Activated CD4-positive, CD25-positive, alpha-beta regulatory T cell treated with anti-CD3 and anti-CD28 coated beads, Interleukin-2, amount 50 U/mL, for 16 hours (primary cell): ENCODE results near the gene FFAR1.
"Not testable (repeated sequence)": the region's sequence is repeated elsewhere in the genome, so short reads cannot be mapped to it uniquely, and the experiment has no call there.

ENCODE experiments used
- DNase-seq: peaks from one replicate; pipeline ENCODE4 v3.0.0-alpha.2; 2020; ENCODE audit warnings: low read depth, low spot score

The FFAR1 gene

DNA sequence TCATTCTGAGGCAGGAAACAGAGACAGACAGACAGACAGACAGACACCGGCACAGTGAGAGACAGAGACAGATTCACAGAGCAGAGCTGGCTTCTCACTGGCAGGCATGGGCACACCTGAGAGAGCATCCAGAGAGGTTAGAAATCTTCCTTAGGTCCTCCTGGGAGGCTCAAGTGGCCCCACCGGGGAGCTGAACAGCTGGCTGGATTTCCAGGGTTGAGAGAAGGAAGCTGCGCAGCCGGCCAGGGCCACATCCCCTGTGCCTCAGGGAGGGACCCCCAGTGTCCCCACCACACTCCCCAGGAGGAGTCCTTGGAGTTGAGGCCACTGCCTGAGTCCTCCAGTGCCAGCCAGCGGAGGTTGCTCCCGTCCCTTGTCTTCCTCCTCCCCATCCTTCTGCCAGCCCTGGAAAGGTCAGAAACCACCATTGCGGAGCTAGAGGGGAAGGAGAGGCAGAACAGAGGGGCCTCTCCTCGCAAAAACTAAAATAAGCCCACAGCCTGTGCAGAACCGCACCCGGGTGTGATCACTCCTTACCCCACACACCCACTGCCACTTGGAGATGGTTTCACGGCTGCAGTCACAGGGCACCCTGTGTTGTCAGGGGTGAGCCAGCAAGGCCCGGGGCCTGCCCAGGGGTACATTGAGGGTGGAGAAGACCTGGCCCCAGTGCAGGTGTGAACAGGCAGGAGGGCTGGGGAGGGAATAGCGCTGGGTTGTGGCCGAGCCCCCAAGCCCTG, 14.7 kb downstream of the FFAR1 start:
- DNase-seq, result no peak

DNA sequence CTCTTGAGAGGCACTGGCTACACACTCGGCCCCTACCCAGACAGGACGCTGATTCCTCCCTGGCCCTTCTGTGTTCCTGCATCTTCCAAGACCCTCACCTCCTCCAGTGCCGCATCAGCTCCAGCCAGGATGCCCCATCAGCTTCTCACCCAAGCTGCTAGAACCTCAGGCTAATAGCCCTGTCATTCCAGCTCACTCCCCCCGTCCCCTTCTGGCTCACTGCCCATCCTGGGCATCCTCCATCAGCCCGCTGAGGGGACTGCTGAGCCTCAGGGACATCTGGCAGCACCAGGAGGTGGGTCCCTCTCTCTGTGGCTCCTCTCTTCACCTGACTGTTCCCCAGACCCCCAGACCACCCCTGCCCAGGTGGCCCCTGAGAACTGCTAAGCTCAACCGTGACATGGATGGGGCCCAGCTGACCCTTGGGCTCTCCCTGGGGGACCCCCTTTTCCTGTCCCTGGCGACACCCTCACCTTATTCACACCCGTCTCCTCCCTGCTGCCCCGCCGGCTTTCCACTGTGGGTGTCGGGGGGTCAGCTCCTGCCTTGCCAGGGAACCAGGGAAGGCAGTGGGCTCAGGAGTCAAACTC, 15.4 kb downstream of the FFAR1 start:
- no peak for DNase-seq

DNA sequence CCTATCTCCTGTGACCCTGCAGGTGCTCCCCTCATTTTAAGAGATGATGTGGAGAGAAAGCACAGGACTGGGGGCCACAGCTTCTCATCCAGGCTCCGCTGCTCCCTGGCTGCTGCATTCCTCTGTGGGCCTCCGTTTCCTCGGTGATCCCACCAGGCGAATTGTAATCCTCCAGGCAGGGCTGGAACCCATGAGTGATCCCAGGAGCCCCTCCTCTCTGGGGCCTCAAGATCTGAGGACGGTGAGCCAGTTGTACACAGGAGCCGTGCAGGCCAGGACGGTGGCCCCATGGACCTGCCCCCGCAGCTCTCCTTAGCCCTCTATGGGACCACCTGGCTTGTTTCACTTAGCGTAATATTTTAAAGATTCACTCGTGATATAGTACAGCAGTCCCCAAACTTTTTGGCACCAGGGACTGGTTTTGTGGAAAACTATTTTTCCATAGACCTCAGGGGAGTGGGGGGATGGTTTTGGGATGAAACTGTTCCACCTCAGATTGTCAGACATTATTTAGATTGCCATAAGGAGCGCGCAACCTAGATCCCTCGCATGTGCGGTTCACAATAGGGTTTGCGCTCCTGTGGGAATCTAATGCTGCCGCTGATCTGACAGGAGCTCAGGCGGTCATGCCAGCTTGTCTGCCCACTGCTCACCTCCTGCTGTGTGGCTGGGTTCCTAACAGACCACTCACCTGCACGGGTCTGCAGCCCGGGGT, 16.2 kb downstream of the FFAR1 start:
- DNase-seq, result no peak

DNA sequence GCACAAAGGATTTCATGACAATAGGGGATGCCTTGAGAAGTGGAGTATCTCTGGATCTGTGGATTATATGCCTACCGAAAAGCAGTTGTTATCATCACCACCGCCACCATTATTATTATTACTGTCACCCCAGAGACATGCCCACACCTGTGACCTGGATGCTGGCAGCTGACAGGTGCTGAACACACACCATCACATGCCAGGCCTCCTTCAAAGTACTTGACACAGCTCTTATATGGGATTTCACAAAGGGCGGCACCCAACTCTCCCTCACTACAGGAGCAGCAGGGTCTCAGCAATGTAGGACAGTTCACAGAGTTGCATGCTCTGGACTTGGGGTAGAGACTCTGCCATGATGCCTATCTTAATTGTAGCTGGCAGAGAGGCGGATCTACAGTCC, 17.6 kb downstream of the FFAR1 start:
- no peak for DNase-seq

DNA sequence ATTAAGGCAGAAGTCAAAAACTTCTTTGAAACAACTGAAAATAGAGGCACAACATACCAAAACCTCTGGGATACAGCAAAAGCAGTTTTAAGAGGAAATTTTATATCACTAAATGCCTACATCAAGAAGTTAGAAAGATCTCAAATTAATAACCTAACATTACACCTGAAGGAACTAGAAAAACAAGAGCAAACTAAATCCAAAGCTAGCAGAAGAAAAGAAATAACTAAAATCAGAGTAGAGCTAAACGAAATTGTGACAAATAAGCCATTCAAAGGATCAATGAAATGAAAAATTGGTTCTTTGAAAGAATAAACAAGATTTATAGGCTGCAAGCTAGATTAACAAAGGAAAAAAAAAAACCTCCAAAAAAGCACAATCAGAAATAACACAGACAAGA, 20.7 kb downstream of the FFAR1 start:
- DNase-seq, result no peak

DNA sequence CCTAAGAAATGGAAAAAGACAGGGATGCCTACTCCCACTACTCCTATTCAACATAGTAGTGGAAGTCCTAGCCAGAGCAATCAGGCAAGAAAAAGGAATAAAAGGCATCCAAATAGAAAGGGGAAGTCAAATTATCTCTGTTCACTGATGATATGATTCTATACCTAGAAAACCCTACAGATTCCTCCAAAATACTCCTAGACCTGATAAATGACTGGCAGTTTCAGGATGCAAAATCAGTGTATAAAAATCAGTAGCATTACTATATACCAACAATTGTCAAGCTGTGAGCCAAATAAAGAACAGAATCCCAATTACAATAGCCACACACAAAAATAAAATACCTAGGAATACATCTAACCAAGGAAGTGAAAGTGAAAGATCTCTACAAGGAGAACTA, 21.8 kb downstream of the FFAR1 start:
- no peak for DNase-seq

DNA sequence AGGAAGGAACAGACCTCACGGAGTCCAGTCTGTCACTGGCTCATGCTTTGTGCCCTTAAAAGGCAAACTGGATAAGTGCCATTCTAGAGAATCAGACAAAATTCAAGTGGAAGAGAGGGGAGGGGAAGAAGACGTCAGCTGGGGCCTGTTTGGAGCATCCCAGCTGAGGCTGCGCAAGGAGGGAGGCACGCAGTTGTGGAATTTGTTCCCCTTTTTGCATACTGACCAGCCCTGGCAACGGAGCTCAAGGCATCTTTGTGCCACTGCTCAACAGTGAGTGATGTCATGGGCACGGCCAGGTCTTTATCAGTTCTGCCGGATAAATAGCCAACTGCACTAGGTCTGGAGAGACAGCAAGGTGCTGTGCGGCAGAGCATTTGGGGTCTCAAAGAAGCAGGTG, 23.0 kb downstream of the FFAR1 start, which contains the start of gene GPR42:
TSS of gene GPR42 (plus strand) at position 347 of the 400 bp plus-strand sequence. CDS start 292 bp downstream, outside the sequence.
- no peak for DNase-seq

DNA sequence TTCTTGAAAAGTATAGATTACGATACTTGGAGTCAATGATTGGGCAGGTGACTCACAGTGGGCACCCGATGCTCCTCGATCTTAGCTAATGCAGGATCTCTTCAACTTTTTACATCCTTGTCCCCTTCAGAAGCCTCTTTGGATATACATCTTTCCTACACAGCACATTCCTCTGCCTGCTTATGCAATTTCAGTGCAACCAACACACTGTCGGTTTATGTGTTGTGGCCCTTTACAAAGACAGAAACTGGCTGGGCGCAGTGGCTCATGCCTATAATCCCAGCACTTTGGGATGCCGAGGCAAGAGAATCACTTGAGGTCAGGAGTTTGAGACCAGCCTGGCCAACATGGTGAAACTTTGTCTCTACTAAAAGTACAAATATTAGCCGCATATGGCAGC, 25.8 kb downstream of the FFAR1 start:
- DNase-seq, result no peak

DNA sequence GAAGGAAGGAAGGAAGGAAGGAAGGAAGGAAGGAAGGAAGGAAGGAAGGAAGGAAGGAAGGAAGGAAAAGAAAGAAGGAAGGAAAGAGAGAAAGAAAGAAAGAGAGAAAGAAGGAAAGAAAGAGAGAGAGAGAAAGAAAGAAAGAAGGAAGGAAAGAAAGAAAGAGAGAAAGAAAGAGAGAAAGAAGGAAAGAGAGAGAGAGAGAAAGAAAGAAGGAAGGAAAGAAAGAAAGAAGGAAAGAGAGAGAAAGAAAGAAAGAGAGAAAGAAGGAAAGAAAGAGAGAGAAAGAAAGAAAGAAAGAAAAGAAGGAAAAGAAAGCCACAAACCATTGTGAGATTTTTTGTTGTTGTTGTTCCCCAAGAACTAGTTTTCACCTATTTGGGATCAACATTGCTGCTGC, 26.3 kb downstream of the FFAR1 start:
- DNase-seq, result not testable (repeated sequence)

DNA sequence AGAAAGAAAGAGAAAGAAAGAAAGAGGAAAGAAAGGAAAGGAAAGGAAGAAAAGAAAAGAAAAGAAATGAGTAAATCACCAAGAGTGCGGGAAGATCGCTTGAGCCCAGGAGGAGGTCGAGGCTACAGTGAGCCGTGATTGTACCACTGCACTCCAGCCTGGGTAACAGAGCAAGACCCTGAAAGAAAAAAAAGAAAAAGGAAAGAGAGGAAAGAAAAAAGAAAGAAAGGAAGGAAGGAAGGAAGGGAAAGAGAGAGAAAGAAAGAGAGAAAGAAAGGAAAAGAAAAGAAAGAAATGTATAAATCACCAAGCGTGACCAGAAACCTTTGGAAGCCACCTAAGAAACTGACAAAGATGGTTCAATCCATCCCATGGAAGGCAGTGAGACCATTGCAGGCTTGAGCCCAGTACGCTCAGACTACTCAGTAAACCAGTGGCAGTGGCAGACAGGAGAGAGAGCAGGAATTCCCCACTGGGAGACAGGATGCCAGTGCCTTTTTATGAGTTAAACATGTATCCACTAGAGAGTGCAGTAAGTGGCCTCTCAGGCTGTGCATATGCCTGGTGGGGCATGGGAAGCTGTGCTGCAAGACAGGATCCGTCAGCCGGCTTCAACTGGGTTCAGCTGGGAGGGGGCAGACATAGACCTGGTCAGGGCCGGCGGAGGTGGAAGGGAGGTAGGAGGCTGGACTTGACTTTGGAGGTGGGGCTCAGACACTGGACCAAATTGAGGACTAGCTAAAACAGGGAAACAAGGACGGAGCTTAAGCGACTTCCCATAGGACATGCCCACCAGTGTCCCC, 28.0 kb downstream of the FFAR1 start:
- no peak for DNase-seq

DNA sequence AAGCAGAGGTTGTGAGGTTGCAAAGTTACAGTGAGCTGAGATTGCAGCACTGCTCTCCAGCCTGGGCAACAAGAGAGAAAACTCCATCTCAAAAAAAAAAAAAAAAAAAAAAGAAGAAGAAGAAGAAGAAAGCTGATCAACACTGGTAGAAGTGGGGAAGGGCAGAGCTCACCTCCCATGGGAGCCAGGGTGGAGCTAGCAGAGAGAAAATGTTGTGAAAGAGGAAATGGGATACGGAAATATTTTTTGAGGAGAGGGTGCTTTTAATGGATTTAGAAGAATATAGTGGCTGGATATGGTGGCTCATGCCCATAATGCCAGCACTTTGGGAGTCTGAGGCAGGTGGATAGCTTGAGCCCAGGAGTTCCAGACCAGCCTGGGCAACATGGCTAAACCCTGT, 30.0 kb downstream of the FFAR1 start:
- no peak for DNase-seq

DNA sequence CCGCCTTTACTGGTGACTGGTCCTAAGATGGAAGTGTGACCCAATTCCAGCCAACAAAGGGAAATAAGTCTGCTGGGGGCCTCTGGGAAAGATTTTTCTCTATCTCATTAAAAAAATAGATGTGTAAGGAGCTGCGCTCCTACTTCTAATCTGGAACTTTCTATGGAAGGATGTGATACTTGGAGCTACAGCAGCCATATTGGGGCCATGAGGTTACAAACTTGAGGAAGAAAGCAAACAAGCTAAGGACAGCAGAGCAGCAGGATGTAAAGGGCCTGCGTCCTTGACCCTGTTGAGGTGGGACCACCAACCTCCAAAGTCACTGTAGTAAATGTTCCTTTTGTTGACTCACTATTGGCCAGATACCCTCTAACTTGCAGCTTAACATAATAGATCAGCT, 30.7 kb downstream of the FFAR1 start:
- no peak for DNase-seq

DNA sequence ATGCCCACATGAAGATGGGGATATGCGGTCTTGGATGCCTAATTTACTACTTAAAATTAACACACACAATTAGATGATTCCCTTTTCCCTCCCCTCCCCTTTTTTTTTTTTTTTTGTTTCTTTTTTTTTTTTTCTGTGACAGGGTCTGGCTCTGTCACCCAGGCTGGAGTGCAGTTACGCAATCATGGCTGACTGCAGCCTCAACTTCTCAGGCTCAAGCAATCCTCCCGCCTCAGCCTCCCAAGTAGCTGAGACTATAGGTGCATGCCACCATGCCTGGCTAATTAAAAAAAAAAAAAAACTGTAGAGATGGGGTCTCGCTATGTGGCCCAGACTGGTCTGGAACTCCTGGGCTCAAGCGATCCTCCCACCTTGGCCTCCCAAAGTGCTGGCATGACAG, 31.8 kb downstream of the FFAR1 start:
- not testable (repeated sequence) for DNase-seq

DNA sequence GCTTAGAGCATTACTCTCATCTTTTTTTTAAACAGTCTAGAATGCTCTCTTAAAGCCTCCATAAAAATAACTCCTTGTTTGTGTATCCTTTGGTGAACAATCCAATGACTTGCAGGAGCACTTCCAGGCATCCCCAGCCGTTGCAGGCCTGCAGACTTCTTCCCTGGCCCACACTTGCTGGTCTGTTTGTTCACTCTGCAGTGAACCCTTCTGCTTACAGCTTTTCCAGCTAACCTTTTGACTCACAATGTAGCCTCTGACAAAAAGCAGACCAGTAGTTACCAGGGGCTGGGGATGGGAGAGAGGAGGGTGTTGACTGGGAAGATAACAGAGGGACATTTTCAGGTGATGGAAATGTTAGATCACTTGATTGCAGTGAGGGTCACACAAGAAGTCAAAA, 32.3 kb downstream of the FFAR1 start:
- no peak for DNase-seq

DNA sequence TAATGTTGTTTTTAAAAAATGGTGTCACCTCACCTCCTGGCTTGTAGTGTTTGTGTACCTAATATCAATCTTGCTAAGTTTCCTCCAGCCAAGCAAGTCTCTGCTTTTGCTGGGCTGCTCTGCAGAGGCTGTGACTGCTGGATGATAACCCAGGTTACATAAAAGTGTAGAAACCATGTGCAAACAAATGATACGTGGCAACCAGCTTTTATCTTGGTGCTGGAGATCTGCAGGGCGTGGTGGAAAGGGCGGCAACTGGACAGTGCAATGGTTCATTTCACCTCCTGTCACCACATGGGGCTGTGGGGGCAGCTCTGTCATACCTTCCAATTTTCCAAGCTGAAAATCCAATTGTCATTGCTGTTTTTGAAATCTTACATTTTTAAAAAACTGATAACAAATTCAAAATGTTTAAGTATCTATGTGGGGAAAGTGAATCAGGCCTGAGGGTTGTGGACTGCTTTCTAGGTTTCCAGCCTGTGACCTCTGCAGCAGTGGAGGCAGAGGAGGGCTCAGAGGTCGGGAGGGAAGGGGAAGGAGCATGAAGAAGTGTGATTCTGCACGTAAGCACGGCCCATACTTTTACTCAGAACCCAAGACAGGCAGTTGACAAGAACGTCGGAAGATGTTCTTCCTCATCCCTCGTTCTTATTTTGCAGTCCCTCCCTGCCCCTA, 32.9 kb downstream of the FFAR1 start:
- no peak for DNase-seq

DNA sequence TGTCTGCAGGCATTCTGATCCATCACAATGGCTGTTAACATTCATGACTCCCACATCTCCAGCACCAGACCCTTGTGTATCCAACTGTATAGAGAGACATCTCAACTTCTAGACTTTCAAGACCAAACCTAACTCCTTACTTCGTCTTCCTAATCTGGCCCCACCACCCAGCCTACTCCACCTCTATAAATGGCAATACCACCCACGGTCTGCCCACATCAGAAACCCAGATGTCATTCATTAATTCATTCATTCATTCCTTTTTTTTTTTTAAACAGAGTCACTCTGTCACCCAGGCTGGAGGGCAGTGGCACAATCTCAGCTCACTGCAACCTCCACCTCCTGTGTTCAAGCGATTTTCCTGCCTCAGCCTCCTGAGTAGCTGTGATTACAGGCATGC, 33.6 kb downstream of the FFAR1 start:
- DNase-seq, result no peak

DNA sequence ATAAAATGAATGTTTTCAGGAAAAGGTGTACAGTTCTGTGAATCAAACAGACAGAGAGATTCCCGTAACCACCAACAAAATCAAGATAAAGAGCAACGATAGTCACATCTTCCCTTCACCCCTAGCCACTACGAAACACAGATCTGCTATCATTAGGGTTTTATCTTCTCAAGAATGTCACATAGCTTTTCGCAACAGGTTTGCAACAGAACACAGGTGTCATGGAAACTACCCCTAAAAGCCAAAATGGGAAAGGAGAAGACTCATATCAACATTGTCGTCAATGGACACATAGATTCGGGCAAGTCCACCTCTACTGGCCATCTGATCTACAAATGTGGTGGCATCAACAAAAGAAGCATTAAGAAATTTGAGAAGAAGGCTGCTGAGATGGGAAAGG, 34.2 kb downstream of the FFAR1 start:
- no peak for DNase-seq

DNA sequence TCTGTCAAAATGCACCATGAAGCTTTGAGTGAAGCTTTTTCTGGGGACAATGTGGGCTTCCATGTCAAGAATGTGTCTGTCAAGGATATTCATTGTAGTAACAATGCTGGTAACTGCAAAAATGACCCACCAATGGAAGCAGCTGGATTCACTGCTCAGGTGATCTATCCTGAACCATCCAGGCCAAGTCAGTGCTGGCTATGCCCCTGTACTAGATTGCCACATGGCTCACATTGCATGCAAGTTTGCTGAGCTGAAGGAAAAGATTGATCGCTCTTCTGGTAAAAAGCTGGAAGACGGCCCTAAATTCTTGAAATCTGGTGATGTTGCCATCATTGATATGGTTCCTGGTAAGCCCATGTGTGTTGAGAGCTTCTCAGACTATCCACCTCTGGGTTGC, 35.8 kb downstream of the FFAR1 start:
- DNase-seq, result no peak

DNA sequence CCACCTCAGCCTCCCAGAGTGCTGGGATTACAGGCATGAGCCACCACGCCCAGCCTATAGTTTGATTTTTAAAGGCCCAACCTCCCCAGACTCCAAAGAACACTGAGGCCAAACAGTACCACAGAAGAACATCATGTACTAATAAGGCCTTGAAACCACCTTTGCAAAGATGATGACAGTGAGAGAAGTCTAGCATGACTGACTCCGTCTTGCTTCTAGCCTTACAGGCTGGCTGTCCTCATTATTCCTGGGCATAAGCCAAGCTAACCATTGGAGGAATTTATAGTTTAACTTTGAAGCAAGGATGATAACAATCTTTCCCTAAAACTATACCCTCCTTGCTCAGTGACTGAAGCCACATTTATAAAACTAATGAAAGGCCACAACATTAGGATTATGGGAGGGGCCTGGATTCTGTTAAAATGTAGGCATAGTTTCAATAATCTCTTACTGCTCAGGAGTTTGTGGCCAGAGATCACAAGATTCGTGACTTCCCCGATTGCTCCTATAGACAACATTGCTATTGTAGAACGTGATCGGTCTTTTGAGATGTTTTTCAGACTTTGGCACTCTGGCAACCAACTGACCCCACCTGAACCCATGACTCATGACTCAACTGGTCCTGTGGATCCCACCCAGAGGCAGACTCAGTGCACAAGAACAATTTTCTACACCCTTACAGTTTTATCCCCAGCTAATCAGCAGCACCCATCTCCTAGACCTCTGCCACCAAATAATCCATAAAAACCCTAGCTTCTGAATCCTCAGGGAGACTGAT, 40.8 kb downstream of the FFAR1 start:
- DNase-seq, result no peak

DNA sequence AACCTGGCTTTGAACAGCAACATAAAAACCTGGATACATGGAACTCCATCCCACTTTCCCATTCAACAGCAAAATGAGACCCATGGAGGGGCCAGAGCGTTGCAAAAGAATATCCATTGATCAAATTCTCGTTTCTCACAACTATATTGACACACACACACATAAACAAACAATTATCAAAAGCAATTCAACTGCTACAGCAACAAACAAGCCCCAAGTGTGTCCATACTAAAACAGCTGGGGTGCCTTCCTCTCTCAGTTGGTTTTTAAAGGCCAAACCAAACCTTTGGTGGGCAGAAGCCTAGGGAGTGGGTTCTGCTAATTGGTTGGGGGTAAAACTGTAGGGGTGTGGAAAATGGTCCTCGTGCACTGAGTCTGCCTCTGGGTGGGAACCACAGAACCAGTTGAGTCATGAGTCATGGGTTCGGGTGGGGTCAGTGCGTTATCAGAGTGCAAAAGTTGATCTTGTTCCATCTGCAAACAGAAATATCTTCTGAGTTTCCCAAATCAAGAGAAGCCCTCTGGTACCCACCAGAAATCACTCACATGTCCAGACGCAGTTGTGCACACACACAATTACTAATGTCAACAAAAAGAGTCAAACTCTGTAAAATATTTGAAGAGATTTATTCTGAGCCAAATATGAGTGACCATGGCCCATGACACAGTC, 41.6 kb downstream of the FFAR1 start:
- DNase-seq, result no peak
